Transverse colon (tissue), 4 donors: ENCODE results near the gene FAM240B.

ENCODE experiments used
- CTCF ChIP-seq, 5 experiments: fragments of 200-600 bp in 3 of 5; fragments of 450-650 bp in 2 of 5; sonication (generic) in 3 of 5; IDR thresholded peaks; 1 replicate in 2 of 5; 2 replicates in 3 of 5; pipeline ENCODE4 v1.5.1; 2016 to 2017; ENCODE audit warnings: antibody characterized with exemption in 5 of 5, inconsistent platforms in 3 of 5, mild to moderate bottlenecking in 2 of 5, moderate library complexity in 1 of 5
- POLR2AphosphoS5 ChIP-seq, 3 donors: sonication (generic); formaldehyde crosslinking; IDR thresholded peaks; one replicate each; pipeline ENCODE4 v1.6.1; 2016; ENCODE audit warnings: antibody characterized with exemption in 3 of 3

GRCh38 chr9:38747941-38748340, 28.0 kb upstream of the FAM240B start:
- TF ChIP-seq POLR2AphosphoS5 (IDR thresholded peaks at IDR 0.05), result no peak
- TF ChIP-seq CTCF (IDR thresholded peaks at IDR 0.05), result no peak
